Heart left ventricle (tissue), 16 donors: ENCODE data around the gene CNKSR1. TPM values are rescaled to one million over a fixed set of nuclear protein-coding genes. Genes with fewer than 3 reads are reported as not detected.

Source experiments
- ATAC-seq, 4 donors: fragments of 200-7000 bp; cut with Tn5 transposase; one replicate each; pipeline ENCODE4 v1.9.1; 2020 to 2022; ENCODE audit warnings: moderate library complexity in 4 of 4, mild to moderate bottlenecking in 3 of 4, moderate number of reproducible peaks in 1 of 4
- DNase-seq, 5 donors: peaks; one replicate each; pipeline ENCODE4 v3.0.0-alpha.2; 2020
- H3K27ac ChIP-seq, 12 donors: fragments of 200-600 bp; sonication (generic) in 4 of 12; one replicate each; pipeline versions ENCODE4 v1.5.0 to v1.8.0; 2016 to 2022; ENCODE audit warnings: mild to moderate bottlenecking in 2 of 12
- H3K27me3 ChIP-seq, 9 donors: fragments of 200-600 bp; sonication (generic) in 2 of 9; one replicate each; pipeline versions ENCODE4 v1.5.1 to v1.8.0; 2016 to 2022; ENCODE audit warnings: mild to moderate bottlenecking in 3 of 9
- H3K36me3 ChIP-seq, 9 donors: fragments of 200-600 bp; sonication (generic) in 2 of 9; one replicate each; pipeline versions ENCODE4 v1.5.0 to v1.8.0; 2018 to 2022; ENCODE audit warnings: mild to moderate bottlenecking in 2 of 9
- H3K4me1 ChIP-seq, 12 donors: fragments of 200-600 bp; sonication (generic) in 4 of 12; one replicate each; pipeline versions ENCODE4 v1.5.0 to v1.8.0; 2016 to 2022; ENCODE audit warnings: mild to moderate bottlenecking in 3 of 12
- H3K4me3 ChIP-seq, 12 donors: fragments of 200-600 bp; sonication (generic) in 4 of 12; one replicate each; pipeline versions ENCODE4 v1.5.0 to v1.8.0; 2017 to 2022; ENCODE audit warnings: mild to moderate bottlenecking in 9 of 12, moderate library complexity in 4 of 12
- H3K9me3 ChIP-seq, 12 donors: fragments of 200-600 bp; sonication (generic) in 4 of 12; one replicate each; pipeline versions ENCODE4 v1.5.0 to v1.8.0; 2016 to 2022; ENCODE audit warnings: mild to moderate bottlenecking in 1 of 12
- POLR2A ChIP-seq, 2 donors: fragments of 450-650 bp; IDR thresholded peaks; one replicate each; pipeline ENCODE4 v1.6.1; 2017; ENCODE audit warnings: antibody characterized with exemption in 2 of 2, mild to moderate bottlenecking in 2 of 2, moderate library complexity in 2 of 2
- WGBS, 4 donors: extraction: QIAGEN DNeasy Blood & Tissue Kit in 2 of 4; methylation state at CpG; one replicate each; pipeline versions ENCODE4 v1.1.5 to v1.1.7; 2013 to 2018; 5-methylcytosine and 5-hydroxymethylcytosine counted together
- intact Hi-C, 10 donors: fragments of 100-400 bp; cut with DNase I; formaldehyde crosslinking; loops; one replicate each; pipeline versions ENCODE4 v1.11.1 to v1.14.2; 2022
- polyA plus RNA-seq, 2 donors: library from polyadenylated mRNA; stranded (reverse); fragments of 200-250 nt; gene quantifications; one replicate each; pipeline ENCODE4 v1.2.3, GENCODE V29; 2013
- total RNA-seq, 9 donors: library from RNA; depleted of rRNA in 2 of 9; stranded (reverse); fragments of >200 nt in 2 of 9; fragmentation: NEBNext Ultra II Directional in 3 of 9; extraction: Animal tissue kit (Norgen Biotek cat#: 25700) in 3 of 9; gene quantifications; one replicate each; pipeline versions ENCODE4 v1.1.0 to v1.2.4, GENCODE V29; 2016 to 2023
- TF ChIP-seq, protein P1 (sequence below), 12 donors: fragments of 200-600 bp; sonication (generic) in 4 of 12; IDR thresholded peaks; one replicate each; pipeline versions ENCODE4 v1.5.0 to v1.8.0; 2018 to 2022; ENCODE audit warnings: antibody characterized with exemption in 12 of 12, mild to moderate bottlenecking in 5 of 12
- donor health status: ischemic (EF 13 %, LVEDD 7.1; RV severe dilation, severe dysfunction).
- donor health status: healthy with polysubstance abuse.
- donor health status: DM: no; HTN: yes; CAD: no.
- donor health status: DM: no; HTN: no; CAD: no.
- donor health status: ischemic (EF 25% LVEDD 6.9; RV normal size, moderate dysfunction).
- donor health status: ischemic (EF 25% LVEDD 5.7; RV mildly dilated, moderate dysfunction).
- donor health status: healthy.
- donor health status: DM: yes; HTN: yes; CAD: no.
- donor health status: ischemic (EF 35%, LVEDD 5.7; RV mildly dilated, moderate dysfunction).
- donor health status: nonischemic (EF 11% LVEDD 7.7; RV severe dilation, severe dysfunction).
- donor health status: DM: yes; HTN: yes; CAD: no.
- donor health status: PGD.
- donor health status: ischemic (EF 29% LVEDD 5.4; RV normal size, mild dysfunction).
- donor health status: nonischemic (EF 23%, LVEDD 6.1; RV moderate dilation, normal function).

CNKSR1 gene
- total and polyA plus RNA-seq, 11 donors, result 0.60 to 3.4 (median 1.4) TPM; not detected in 1

DNA sequence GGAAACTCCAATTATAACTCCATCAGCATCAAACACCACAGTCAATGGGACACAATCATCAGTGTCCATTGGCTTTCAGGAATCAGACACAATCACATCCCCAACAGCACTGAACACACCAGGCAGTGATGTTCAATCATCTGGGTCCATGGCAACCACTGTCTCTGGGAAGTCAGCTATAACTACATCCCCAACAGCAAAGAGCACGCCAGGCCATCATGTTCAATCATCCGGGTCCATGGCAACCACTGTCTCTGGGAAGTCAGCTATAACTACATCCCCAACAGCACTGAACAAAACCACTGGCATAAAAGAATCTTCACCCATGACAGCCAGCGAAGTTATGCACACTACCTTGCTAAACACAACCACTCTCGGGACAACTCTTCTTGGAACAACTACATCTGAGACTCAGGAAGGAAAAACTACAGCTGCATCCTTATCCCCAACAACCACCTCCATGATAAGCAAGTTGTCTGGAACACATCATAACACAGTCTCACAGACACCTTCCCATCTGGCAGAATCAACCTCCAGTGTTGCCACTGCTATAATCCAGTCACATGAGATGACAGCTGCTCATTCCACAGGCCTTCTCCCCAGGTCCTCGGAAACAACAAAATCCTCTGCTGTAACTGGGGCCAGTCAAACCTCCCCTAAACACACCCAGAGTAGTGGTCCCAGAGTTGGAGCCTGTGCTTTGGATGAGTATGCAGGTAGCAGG is 33.0 kb downstream of the CNKSR1 start:
- Histone ChIP-seq H3K9me3 (no peaks in the 10 kb centered on the region), H3K36me3 (no peaks in the 10 kb centered on the region), H3K27ac (no peak overlapping the region), H3K4me1 (peaks cover 0 to 5% (median 0%) of the 10 kb centered on the region in 12 donors), H3K4me3 (no peak overlapping the region), H3K27me3 (peaks cover 0 to 3% (median 0%) of the 10 kb centered on the region in 9 donors)
- TF ChIP-seq, protein P1, sequence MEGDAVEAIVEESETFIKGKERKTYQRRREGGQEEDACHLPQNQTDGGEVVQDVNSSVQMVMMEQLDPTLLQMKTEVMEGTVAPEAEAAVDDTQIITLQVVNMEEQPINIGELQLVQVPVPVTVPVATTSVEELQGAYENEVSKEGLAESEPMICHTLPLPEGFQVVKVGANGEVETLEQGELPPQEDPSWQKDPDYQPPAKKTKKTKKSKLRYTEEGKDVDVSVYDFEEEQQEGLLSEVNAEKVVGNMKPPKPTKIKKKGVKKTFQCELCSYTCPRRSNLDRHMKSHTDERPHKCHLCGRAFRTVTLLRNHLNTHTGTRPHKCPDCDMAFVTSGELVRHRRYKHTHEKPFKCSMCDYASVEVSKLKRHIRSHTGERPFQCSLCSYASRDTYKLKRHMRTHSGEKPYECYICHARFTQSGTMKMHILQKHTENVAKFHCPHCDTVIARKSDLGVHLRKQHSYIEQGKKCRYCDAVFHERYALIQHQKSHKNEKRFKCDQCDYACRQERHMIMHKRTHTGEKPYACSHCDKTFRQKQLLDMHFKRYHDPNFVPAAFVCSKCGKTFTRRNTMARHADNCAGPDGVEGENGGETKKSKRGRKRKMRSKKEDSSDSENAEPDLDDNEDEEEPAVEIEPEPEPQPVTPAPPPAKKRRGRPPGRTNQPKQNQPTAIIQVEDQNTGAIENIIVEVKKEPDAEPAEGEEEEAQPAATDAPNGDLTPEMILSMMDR (IDR thresholded peaks at IDR 0.05), result no peak
- TF ChIP-seq POLR2A (IDR thresholded peaks at IDR 0.05), result no peak
- 40 to 54% (median 52%) methylated on average over 4 to 5 of the region's 5 CpGs for WGBS, 4 donors
- ATAC-seq, result peak in 3 of 4 donors; percentile 56 to 80 (median 71)
- intact Hi-C loops, result no loop called here
- no peak for DNase-seq

DNA sequence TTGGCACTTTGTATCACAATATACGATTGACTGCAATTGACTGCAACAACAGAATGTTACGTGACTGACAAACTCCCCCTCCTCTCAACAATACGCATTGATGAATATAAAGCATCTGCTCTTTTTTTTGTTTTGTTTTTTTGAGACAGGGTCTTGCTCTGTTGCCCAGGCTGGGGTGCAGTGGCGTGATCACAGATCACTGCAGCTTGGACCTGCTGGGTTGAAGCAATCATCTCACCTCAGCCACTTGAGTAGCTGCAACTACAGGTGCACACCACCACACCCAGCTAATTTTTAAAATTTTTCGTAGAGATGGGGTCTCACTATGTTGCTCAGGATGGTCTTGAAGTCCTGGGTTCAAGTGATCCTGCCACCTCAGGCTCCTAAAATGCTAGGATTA is 35.4 kb downstream of the CNKSR1 start:
- Histone ChIP-seq H3K27ac (no peak overlapping the region), H3K4me1 (peaks cover 0 to 5% (median 0%) of the 10 kb centered on the region in 12 donors), H3K27me3 (peaks cover 0 to 3% (median 0%) of the 10 kb centered on the region in 9 donors), H3K9me3 (no peaks in the 10 kb centered on the region), H3K36me3 (no peaks in the 10 kb centered on the region), H3K4me3 (no peak overlapping the region)
- DNase-seq (no peak), ATAC-seq (no peak)
- TF ChIP-seq, protein P1 (IDR thresholded peaks at IDR 0.05), result no peak
- TF ChIP-seq POLR2A (IDR thresholded peaks at IDR 0.05), result no peak
- intact Hi-C loops, result no loop called here
- WGBS, 4 donors, result 85 to 93% (median 90%) methylated on average over 5 of the region's 5 CpGs

DNA sequence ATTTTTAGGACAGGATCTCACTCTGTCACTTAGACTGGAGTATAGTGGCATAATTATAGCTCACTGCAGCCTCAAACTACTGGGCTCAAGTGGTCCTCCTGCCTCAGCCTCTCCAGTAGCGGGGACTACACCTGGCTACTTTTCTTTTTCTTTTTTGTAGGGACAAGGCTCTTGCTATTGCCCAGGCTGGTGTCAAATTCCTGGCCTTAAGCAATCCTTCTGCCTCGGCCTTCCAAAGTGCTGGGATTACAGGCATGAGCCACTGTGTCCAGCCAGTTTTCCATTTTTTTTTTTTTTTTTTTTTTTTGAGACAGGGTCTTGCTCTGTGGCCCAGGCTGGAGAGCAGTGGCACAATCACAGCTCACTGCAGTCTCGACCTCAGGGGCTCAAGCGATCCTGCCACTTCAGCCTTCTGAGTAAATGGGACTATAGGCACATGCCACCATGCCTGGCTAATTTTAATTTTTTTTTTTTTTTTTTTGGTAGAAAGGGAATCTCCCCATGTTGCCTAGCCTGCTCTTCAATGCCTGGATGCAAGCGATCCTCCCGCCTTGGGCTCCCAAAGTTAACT is 36.1 kb downstream of the CNKSR1 start:
- ATAC-seq (no peak), DNase-seq (no peak)
- intact Hi-C loops, result no loop called here
- Histone ChIP-seq H3K27ac (no peak overlapping the region), H3K4me1 (peaks cover 0 to 5% (median 0%) of the 10 kb centered on the region in 12 donors), H3K36me3 (no peaks in the 10 kb centered on the region), H3K27me3 (peaks cover 0 to 3% (median 0%) of the 10 kb centered on the region in 9 donors), H3K9me3 (no peaks in the 10 kb centered on the region), H3K4me3 (no peak overlapping the region)
- WGBS, 4 donors, result 85 to 91% (median 89%) methylated on average over 6 of the region's 6 CpGs
- TF ChIP-seq, protein P1 (IDR thresholded peaks at IDR 0.05), result no peak
- no peak for TF ChIP-seq POLR2A (IDR thresholded peaks at IDR 0.05)

DNA sequence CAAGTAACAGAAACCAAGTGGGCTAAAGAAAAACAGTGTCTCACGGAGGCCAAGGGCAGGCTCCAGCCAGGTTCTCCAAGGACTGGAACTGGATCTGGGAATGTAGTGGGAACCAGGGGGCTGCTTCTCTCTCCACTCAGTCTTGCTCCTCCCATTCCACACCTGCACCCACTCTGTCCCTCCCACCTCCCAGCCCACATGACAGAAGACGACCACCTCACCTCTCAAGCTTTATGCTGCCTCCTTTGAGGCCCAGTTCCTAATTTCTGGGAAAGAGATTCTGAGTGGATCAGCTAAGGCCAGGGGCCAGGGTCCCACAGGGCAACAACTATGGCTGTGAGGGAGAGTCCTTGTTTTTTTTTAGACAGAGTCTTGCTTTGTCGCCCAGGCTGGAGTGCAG is 38.0 kb downstream of the CNKSR1 start:
- Histone ChIP-seq H3K9me3 (no peaks in the 10 kb centered on the region), H3K27me3 (no peaks in the 10 kb centered on the region), H3K4me1 (peaks cover 0 to 4% (median 0%) of the 10 kb centered on the region in 12 donors), H3K4me3 (no peak overlapping the region), H3K36me3 (no peaks in the 10 kb centered on the region), H3K27ac (no peak overlapping the region)
- no peak for ATAC-seq
- intact Hi-C loops, result no loop called here
- WGBS, 4 donors, result 46 to 86% (median 56%) methylated on average over 3 of the region's 3 CpGs
- no peak for DNase-seq
- TF ChIP-seq, protein P1 (IDR thresholded peaks at IDR 0.05), result no peak
- no peak for TF ChIP-seq POLR2A (IDR thresholded peaks at IDR 0.05)
